IMR-90 (cell line): ENCODE results near the gene TUBB6. TPM values are rescaled to one million over a fixed set of nuclear protein-coding genes. Genes with fewer than 3 reads are reported as not detected.
A peak's percentile ranks its signal among the peaks of the same experiment; 100 is the strongest.

Experiments used
- ATAC-seq: fragments of 200-7000 bp; cut with Tn5 transposase; 2 replicates; pipeline ENCODE4 v1.9.1; 2020; ENCODE audit warnings: low read depth, mild to moderate bottlenecking, moderate library complexity
- BruUV-seq: library from RNA; stranded (reverse); fragments of 400-500 nt; replicated peaks from 2 replicates; lab custom pipeline; 2021; lab: Mats Ljungman, UMichigan
- CTCF ChIA-PET: fragments of 300-600 bp; formaldehyde crosslinking; extraction: SDS; loops from one replicate; lab custom pipeline; 2021; ENCODE audit warnings: antibody characterized with exemption; lab: Yijun Ruan, JAX
- POLR2A ChIA-PET: fragments of 300-600 bp; sonication (Branson Sonifier 250); formaldehyde crosslinking; loops from one replicate; lab custom pipeline; 2022; ENCODE audit warnings: antibody characterized with exemption; ENCODE audit not compliant: unreplicated experiment; lab: Charles Lee
- DNase-seq: peaks from one replicate; pipeline ENCODE4 v3.0.0; 2013
- H2AFZ ChIP-seq: replicated peaks from 2 replicates; pipeline ENCODE3; 2013; ENCODE audit warnings: low read length, mild to moderate bottlenecking; ENCODE audit not compliant: poor library complexity
- H2AK5ac ChIP-seq: 2 replicates; pipeline ENCODE4 v1.6.1; 2013; ENCODE audit warnings: low read depth, low read length, inconsistent platforms
- H2AK9ac ChIP-seq: replicated peaks from 2 replicates; pipeline ENCODE3; 2013; ENCODE audit warnings: mild to moderate bottlenecking, low read depth, low read length, moderate library complexity; ENCODE audit not compliant: poor library complexity
- H2BK120ac ChIP-seq: 2 replicates; pipeline ENCODE4 v1.6.1; 2013; ENCODE audit warnings: low read depth, low read length, inconsistent platforms
- H2BK15ac ChIP-seq: 3 replicates; pipeline ENCODE4 v1.6.1; 2013; ENCODE audit warnings: low read depth, low read length, inconsistent platforms
- H2BK20ac ChIP-seq: 2 replicates; pipeline ENCODE4 v1.6.1; 2013; ENCODE audit warnings: low read depth, mild to moderate bottlenecking, inconsistent platforms, low read length, moderate library complexity
- H2BK5ac ChIP-seq: 2 replicates; pipeline ENCODE4 v1.6.1; 2013; ENCODE audit warnings: mild to moderate bottlenecking, low read depth, low read length, inconsistent platforms; ENCODE audit not compliant: poor library complexity, severe bottlenecking
- H3K14ac ChIP-seq: replicated peaks from 2 replicates; pipeline ENCODE4 v1.6.1; 2013; ENCODE audit warnings: low read depth, low read length, inconsistent platforms
- H3K18ac ChIP-seq: 2 replicates; pipeline ENCODE4 v1.6.1; 2013; ENCODE audit warnings: low read depth, low read length, control low read depth
- H3K23ac ChIP-seq: 2 replicates; pipeline ENCODE4 v1.6.1; 2013; ENCODE audit warnings: low read depth, low read length, inconsistent platforms
- H3K27ac ChIP-seq: 2 replicates; pipeline ENCODE4 v1.5.1; 2013; ENCODE audit warnings: mild to moderate bottlenecking, control low read depth, low read length; ENCODE audit not compliant: insufficient read depth
- H3K27me3 ChIP-seq: 2 replicates; pipeline ENCODE4 v1.6.1; 2013; ENCODE audit warnings: low read length; ENCODE audit not compliant: control insufficient read depth, insufficient read depth
- H3K36me3 ChIP-seq: 2 replicates; pipeline ENCODE4 v1.6.1; 2013; ENCODE audit warnings: low read length, mixed read lengths; ENCODE audit not compliant: control insufficient read depth, insufficient read depth
- H3K4ac ChIP-seq: 2 replicates; pipeline ENCODE4 v1.6.1; 2013; ENCODE audit warnings: low read depth, low read length, inconsistent platforms
- H3K4me1 ChIP-seq: 2 replicates; pipeline ENCODE4 v1.6.1; 2013; ENCODE audit warnings: low read length, mixed read lengths; ENCODE audit not compliant: control insufficient read depth, insufficient read depth
- H3K4me2 ChIP-seq: 2 replicates; pipeline ENCODE4 v1.6.1; 2013; ENCODE audit warnings: low read depth, mild to moderate bottlenecking, control low read depth, low read length, moderate library complexity
- H3K4me3 ChIP-seq: 2 replicates; pipeline ENCODE4 v1.5.1; 2013; ENCODE audit warnings: low read depth, mild to moderate bottlenecking, control low read depth, low read length, moderate library complexity; ENCODE audit not compliant: insufficient read depth
- H3K56ac ChIP-seq: 2 replicates; pipeline ENCODE4 v1.6.1; 2013; ENCODE audit warnings: low read length, inconsistent platforms; ENCODE audit not compliant: insufficient read depth; ENCODE audit errors: extremely low read depth
- H3K79me1 ChIP-seq, 2 experiments: 2 replicates each; pipeline ENCODE4 v1.6.1; 2013; ENCODE audit warnings: low read length in 2 of 2, inconsistent platforms in 1 of 2, low read depth in 1 of 2
- H3K9ac ChIP-seq: 2 replicates; pipeline ENCODE4 v1.6.1; 2013; ENCODE audit warnings: low read depth, low read length, control low read depth
- H3K9me1 ChIP-seq: 2 replicates; pipeline ENCODE4 v1.6.1; 2013; ENCODE audit warnings: low read length, inconsistent platforms; ENCODE audit not compliant: insufficient read depth
- H3K9me3 ChIP-seq: 2 replicates; pipeline ENCODE4 v1.6.1; 2013; ENCODE audit warnings: low read length; ENCODE audit not compliant: control insufficient read depth, insufficient read depth
- H4K20me1 ChIP-seq: 2 replicates; pipeline ENCODE4 v1.6.1; 2013; ENCODE audit warnings: low read length, inconsistent platforms; ENCODE audit not compliant: insufficient read depth
- H4K5ac ChIP-seq: 2 replicates; pipeline ENCODE4 v1.6.1; 2013; ENCODE audit warnings: mild to moderate bottlenecking, low read depth, low read length, control low read depth
- H4K8ac ChIP-seq, 2 experiments: 2 replicates each; pipeline ENCODE4 v1.6.1; 2013; ENCODE audit warnings: low read depth in 2 of 2, low read length in 2 of 2, control low read depth in 1 of 2, inconsistent platforms in 1 of 2
- H4K91ac ChIP-seq: 2 replicates; pipeline ENCODE4 v1.6.1; 2013; ENCODE audit warnings: low read depth, low read length, inconsistent platforms; ENCODE audit not compliant: insufficient read depth
- BHLHE40 ChIP-seq: fragments of 150-350 bp; IDR thresholded peaks from 2 replicates; pipeline ENCODE4 v1.6.1; 2016; ENCODE audit warnings: mild to moderate bottlenecking, low read depth, low read length
- CEBPB ChIP-seq: IDR thresholded peaks from 2 replicates; pipeline ENCODE4 v1.6.1; 2012; ENCODE audit warnings: low read depth, low read length, improper control_type of control experiment
- CHD1 ChIP-seq: IDR thresholded peaks from 2 replicates; pipeline ENCODE4 v1.6.1; 2012; ENCODE audit warnings: low read depth, low read length, improper control_type of control experiment
- FOS ChIP-seq: fragments of 150-350 bp; IDR thresholded peaks from 2 replicates; pipeline ENCODE4 v1.6.1; 2016; ENCODE audit warnings: low read depth, low read length
- MAZ ChIP-seq: IDR thresholded peaks from 2 replicates; pipeline ENCODE4 v1.6.1; 2012; ENCODE audit warnings: low read depth, mild to moderate bottlenecking, low read length, improper control_type of control experiment, moderate library complexity, borderline replicate concordance
- MXI1 ChIP-seq: IDR thresholded peaks from 2 replicates; pipeline ENCODE4 v1.6.1; 2012; ENCODE audit warnings: low read depth, mild to moderate bottlenecking, low read length, moderate library complexity, borderline replicate concordance
- NFE2L2 ChIP-seq: fragments of 150-350 bp; IDR thresholded peaks from 2 replicates; pipeline ENCODE4 v1.6.1; 2016; ENCODE audit warnings: low read depth, mild to moderate bottlenecking, low read length
- RAD21 ChIP-seq: IDR thresholded peaks from 2 replicates; pipeline ENCODE4 v1.6.1; 2012; ENCODE audit warnings: low read length, improper control_type of control experiment
- RCOR1 ChIP-seq: IDR thresholded peaks from 2 replicates; pipeline ENCODE4 v1.6.1; 2012; ENCODE audit warnings: mild to moderate bottlenecking, low read length, improper control_type of control experiment; ENCODE audit not compliant: insufficient replicate concordance
- RFX5 ChIP-seq: IDR thresholded peaks from 2 replicates; pipeline ENCODE4 v1.8.0; 2012; ENCODE audit warnings: low read depth, mild to moderate bottlenecking, low read length, moderate library complexity
- SMC3 ChIP-seq: fragments of 150-350 bp; IDR thresholded peaks from 2 replicates; pipeline ENCODE4 v1.6.1; 2016; ENCODE audit warnings: low read depth, mild to moderate bottlenecking, antibody characterized with exemption, low read length, moderate library complexity
- USF2 ChIP-seq: fragments of 150-350 bp; IDR thresholded peaks from 2 replicates; pipeline ENCODE4 v1.6.1; 2017; ENCODE audit warnings: mild to moderate bottlenecking, antibody characterized with exemption, low read length, low read depth
- WGBS, 2 experiments: methylation state at CpG; one replicate each; pipeline versions ENCODE4 v1.1.5 to v1.1.7; 2013; ENCODE audit warnings: missing lambda C conversion rate in 2 of 2; ENCODE audit not compliant: insufficient read length in 1 of 2; ENCODE audit errors: extremely low coverage in 2 of 2; 5-methylcytosine and 5-hydroxymethylcytosine counted together
- dilution Hi-C: fragments of 300-500 bp; cut with HindIII; formaldehyde crosslinking; loops from one replicate; pipeline ENCODE4 v1.14.3; 2018; ENCODE audit warnings: low sequenced_read_pairs; ENCODE audit not compliant: unreplicated experiment
- in situ Hi-C: fragments of 300-500 bp; cut with MboI; formaldehyde crosslinking; loops from 3 replicates; pipeline ENCODE4 v1.14.3; 2019; ENCODE audit warnings: low sequenced_read_pairs, inconsistent platforms, mixed read lengths
- intact Hi-C: fragments of 100-400 bp; cut with micrococcal nuclease; formaldehyde crosslinking; loops from 2 replicates; pipeline ENCODE4 v1.10.0; 2022
- polyA plus RNA-seq, 3 experiments: library from polyadenylated mRNA; depleted of rRNA; stranded (reverse); fragments of >200 nt; gene quantifications; 2 replicates each; pipeline ENCODE4 v1.2.3, GENCODE V29; 2012; ENCODE audit warnings: low replicate concordance in 1 of 3
- total RNA-seq: library from RNA; depleted of rRNA; stranded (reverse); fragments of >200 nt; gene quantifications from 2 replicates; pipeline ENCODE4 v1.2.3, GENCODE V29; 2012
- TF ChIP-seq, protein P1 (sequence below): fragments of 150-350 bp; IDR thresholded peaks from 2 replicates; pipeline ENCODE4 v1.6.1; 2016; ENCODE audit warnings: low read depth, mild to moderate bottlenecking, low read length, moderate library complexity, borderline replicate concordance
- TF ChIP-seq, protein P2 (sequence below): conservative IDR thresholded peaks from 2 replicates; pipeline ENCODE4 v1.5.1; 2012; ENCODE audit warnings: mild to moderate bottlenecking, low read depth, low read length, improper control_type of control experiment

The TUBB6 gene
- total and polyA plus RNA-seq, 2 of the 4 experiments (the other 2 are of a cell fraction) = 927 to 1,040 TPM

DNA sequence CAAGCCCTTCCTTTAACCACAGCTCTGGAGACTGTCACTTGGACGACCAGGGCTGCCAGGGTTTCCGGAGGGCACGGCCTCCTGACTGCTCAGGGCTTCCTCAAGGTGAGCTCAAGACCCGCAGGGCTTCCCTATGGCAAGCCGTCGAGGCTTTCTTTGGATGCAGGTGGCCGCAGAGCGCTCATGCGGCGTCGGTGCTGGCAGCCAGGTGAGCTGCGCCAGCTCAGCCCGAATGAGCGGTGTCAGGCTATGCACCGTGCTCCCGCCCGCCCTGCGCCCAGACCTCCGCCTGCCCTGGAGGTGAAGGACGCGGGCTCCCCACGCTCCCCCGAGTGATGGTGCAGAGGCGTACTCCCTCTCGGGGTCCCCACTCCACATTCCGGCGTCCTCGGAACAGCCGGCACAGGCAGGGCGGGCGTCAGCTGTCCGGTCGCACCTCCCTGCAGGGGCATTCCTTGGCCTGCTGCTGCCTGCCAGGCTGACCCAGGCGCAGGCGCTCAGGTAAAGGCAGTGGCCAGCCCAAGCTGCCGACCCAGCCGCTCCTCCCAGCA is 20.8 kb upstream of the TUBB6 start:
- Histone ChIP-seq H3K23ac (peak overlapping the region; percentile 46; the same call in 1 of the 2 replicates), H2BK5ac (peak overlapping the region; percentile 89), H3K9me3 (no peaks in the 10 kb centered on the region), H4K5ac (peak overlapping the region; percentile 24), H2AFZ (peak overlapping the region; percentile 92), H2BK15ac (peak overlapping the region; percentile 76; the same call in 1 of the 3 replicates), H3K27ac (peak overlapping the region; percentile 90), H3K14ac (peak overlapping the region; percentile 35), H3K4me3 (peak overlapping the region; percentile 40; the same call in 1 of the 2 replicates), H4K20me1 (no peaks in the 10 kb centered on the region), H2BK120ac (peak overlapping the region; percentile 64), H2BK20ac (0 out of 2 replicates have a peak overlapping the region, but pooled peaks have one; percentile 18), H4K91ac (peak overlapping the region; percentile 95), H3K4ac (peak overlapping the region; percentile 83), H2AK9ac (peak overlapping the region; percentile 92), H3K9ac (peak overlapping the region; percentile 68), H3K79me1 (peaks cover 0 to 7% of the 10 kb centered on the region in 2 experiments; a peak in 2 of 4 replicates), H3K4me1 (peaks cover 18% of the 10 kb centered on the region), H3K56ac (no peak overlapping the region), H4K8ac (peak overlapping the region; percentile 74 to 92), H3K9me1 (0 out of 2 replicates have a peak, but pooled peaks cover 10% of the 10 kb centered on the region), H3K4me2 (peak overlapping the region; percentile 84), H3K27me3 (no peaks in the 10 kb centered on the region), H2AK5ac (peak overlapping the region; percentile 81), H3K18ac (peak overlapping the region; percentile 54; the same call in 1 of the 2 replicates), H3K36me3 (no peaks in the 10 kb centered on the region)
- ChIA-PET POLR2A (interaction anchor here (1.3 to 3.0 kb wide), 2 partner anchors 8 to 19 kb away, joined by 4 to 19 read pairs; no protein-coding TSS in a partner anchor), CTCF (interaction anchor here (0.9 kb wide), 1 partner anchor 15 kb away, joined by 3 read pairs; no protein-coding TSS in a partner anchor)
- in situ Hi-C loops = loop anchor here (10.0 kb wide), 1 partner anchor 432 kb away; the partner anchor contains the start of gene CHMP1B
- DNase-seq (no peak), ATAC-seq (no peak)
- intact Hi-C loops = no loop called here
- dilution Hi-C loops = no loop called here
- BruUV-seq = no TSS peak
- 58% methylated on average over 27 of the region's 37 CpGs; no CpG with 5 or more reads in 1 of the 2 experiments for WGBS, 2 experiments
- TF ChIP-seq RCOR1 = no peak
- TF ChIP-seq MXI1 = no peak
- no peak for TF ChIP-seq RAD21
- TF ChIP-seq BHLHE40 = no peak
- TF ChIP-seq CEBPB = no peak
- TF ChIP-seq MAZ = no peak
- TF ChIP-seq USF2 = no peak
- no peak for TF ChIP-seq RFX5
- TF ChIP-seq SMC3 = no peak
- TF ChIP-seq, protein P1, sequence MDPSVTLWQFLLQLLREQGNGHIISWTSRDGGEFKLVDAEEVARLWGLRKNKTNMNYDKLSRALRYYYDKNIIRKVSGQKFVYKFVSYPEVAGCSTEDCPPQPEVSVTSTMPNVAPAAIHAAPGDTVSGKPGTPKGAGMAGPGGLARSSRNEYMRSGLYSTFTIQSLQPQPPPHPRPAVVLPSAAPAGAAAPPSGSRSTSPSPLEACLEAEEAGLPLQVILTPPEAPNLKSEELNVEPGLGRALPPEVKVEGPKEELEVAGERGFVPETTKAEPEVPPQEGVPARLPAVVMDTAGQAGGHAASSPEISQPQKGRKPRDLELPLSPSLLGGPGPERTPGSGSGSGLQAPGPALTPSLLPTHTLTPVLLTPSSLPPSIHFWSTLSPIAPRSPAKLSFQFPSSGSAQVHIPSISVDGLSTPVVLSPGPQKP = no peak
- TF ChIP-seq, protein P2, sequence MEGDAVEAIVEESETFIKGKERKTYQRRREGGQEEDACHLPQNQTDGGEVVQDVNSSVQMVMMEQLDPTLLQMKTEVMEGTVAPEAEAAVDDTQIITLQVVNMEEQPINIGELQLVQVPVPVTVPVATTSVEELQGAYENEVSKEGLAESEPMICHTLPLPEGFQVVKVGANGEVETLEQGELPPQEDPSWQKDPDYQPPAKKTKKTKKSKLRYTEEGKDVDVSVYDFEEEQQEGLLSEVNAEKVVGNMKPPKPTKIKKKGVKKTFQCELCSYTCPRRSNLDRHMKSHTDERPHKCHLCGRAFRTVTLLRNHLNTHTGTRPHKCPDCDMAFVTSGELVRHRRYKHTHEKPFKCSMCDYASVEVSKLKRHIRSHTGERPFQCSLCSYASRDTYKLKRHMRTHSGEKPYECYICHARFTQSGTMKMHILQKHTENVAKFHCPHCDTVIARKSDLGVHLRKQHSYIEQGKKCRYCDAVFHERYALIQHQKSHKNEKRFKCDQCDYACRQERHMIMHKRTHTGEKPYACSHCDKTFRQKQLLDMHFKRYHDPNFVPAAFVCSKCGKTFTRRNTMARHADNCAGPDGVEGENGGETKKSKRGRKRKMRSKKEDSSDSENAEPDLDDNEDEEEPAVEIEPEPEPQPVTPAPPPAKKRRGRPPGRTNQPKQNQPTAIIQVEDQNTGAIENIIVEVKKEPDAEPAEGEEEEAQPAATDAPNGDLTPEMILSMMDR = no peak
- no peak for TF ChIP-seq FOS
- TF ChIP-seq NFE2L2 = no peak
- TF ChIP-seq CHD1 = no peak
